ENCODE data around the gene FBXW11. TPM values are rescaled to one million over a fixed set of nuclear protein-coding genes. Genes with fewer than 3 reads are reported as not detected.

FBXW11 gene
- polyA plus RNA-seq, 1 donor (not counting 4 experiments of a cell fraction or from before 2014, with no cell fraction given), result 48.4 TPM

- no peak for FAIRE-seq
- Histone ChIP-seq H3K9me3 (ENCODE audit: control insufficient read depth, low read depth, low read length) (no peaks in the 10 kb centered on the region), H3K27me3 (ENCODE audit: control insufficient read depth, extremely low read depth, insufficient read depth, low read length) (no peaks in the 10 kb centered on the region), H3K4me1 (ENCODE audit: control insufficient read depth, extremely low read depth, insufficient read depth, low read length) (peaks cover 50% of the 10 kb centered on the region), H3K9ac (ENCODE audit: control insufficient read depth, extremely low read depth, insufficient read depth, low read length) (no peak overlapping the region), H3K4me3 (ENCODE audit: control insufficient read depth in 2 of 3, extremely low read depth in 1 of 3, insufficient read depth in 2 of 3, low read depth in 1 of 3, low read length in 3 of 3) (no peak overlapping the region), H3K9me1 (ENCODE audit: control insufficient read depth, extremely low read depth, insufficient read depth, low read length) (peaks cover 7% of the 10 kb centered on the region), H3K4me2 (ENCODE audit: control insufficient read depth, extremely low read depth, insufficient read depth, low read depth, low read length) (no peak overlapping the region), H3K79me2 (ENCODE audit: control insufficient read depth, insufficient read depth, low read length) (peaks cover 86% of the 10 kb centered on the region), H3K36me3 (ENCODE audit: control insufficient read depth in 2 of 2, extremely low read depth in 1 of 2, insufficient read depth in 2 of 2, low read length in 2 of 2) (peaks cover 0 to 4% of the 10 kb centered on the region in 2 experiments), H4K20me1 (ENCODE audit: control insufficient read depth, extremely low read depth, insufficient read depth, low read length) (peaks cover 9% of the 10 kb centered on the region), H2AFZ (ENCODE audit: control insufficient read depth, low read length) (no peak overlapping the region), H3K27ac (ENCODE audit: control insufficient read depth, insufficient read depth, low read length) (no peak overlapping the region)
- no peak for TF ChIP-seq EZH2 (IDR thresholded peaks at IDR 0.05; ENCODE audit: low read length)
- no peak for DNase-seq (ENCODE audit: low read depth, low spot score)
- dilution Hi-C loops (cut with MboI; ENCODE audit: extremely low pct_ligation_motif_present, low sequenced_read_pairs), result no loop called here
These were observed 50.7 kb downstream of the FBXW11 start for GRCh38 chr5:171955761-171956160.

- peak; percentile 30 for DNase-seq (ENCODE audit: low read depth, low spot score)
- Histone ChIP-seq H3K9me1 (ENCODE audit: control insufficient read depth, extremely low read depth, insufficient read depth, low read length) (peaks cover 7% of the 10 kb centered on the region), H3K27ac (ENCODE audit: control insufficient read depth, insufficient read depth, low read length) (peak overlapping the region; percentile 78), H3K4me1 (ENCODE audit: control insufficient read depth, extremely low read depth, insufficient read depth, low read length) (peaks cover 50% of the 10 kb centered on the region), H3K4me3 (ENCODE audit: control insufficient read depth in 2 of 3, extremely low read depth in 1 of 3, insufficient read depth in 2 of 3, low read depth in 1 of 3, low read length in 3 of 3) (peak overlapping the region in 1 of 3 experiments; percentile 66), H3K79me2 (ENCODE audit: control insufficient read depth, insufficient read depth, low read length) (peaks cover 88% of the 10 kb centered on the region), H3K9me3 (ENCODE audit: control insufficient read depth, low read depth, low read length) (no peaks in the 10 kb centered on the region), H3K36me3 (ENCODE audit: control insufficient read depth in 2 of 2, extremely low read depth in 1 of 2, insufficient read depth in 2 of 2, low read length in 2 of 2) (peaks cover 0 to 1% of the 10 kb centered on the region in 2 experiments), H2AFZ (ENCODE audit: control insufficient read depth, low read length) (no peak overlapping the region), H3K27me3 (ENCODE audit: control insufficient read depth, extremely low read depth, insufficient read depth, low read length) (no peaks in the 10 kb centered on the region), H3K4me2 (ENCODE audit: control insufficient read depth, extremely low read depth, insufficient read depth, low read depth, low read length) (peak overlapping the region; percentile 89), H3K9ac (ENCODE audit: control insufficient read depth, extremely low read depth, insufficient read depth, low read length) (no peak overlapping the region), H4K20me1 (ENCODE audit: control insufficient read depth, extremely low read depth, insufficient read depth, low read length) (peaks cover 9% of the 10 kb centered on the region)
- dilution Hi-C loops (cut with MboI; ENCODE audit: extremely low pct_ligation_motif_present, low sequenced_read_pairs), result no loop called here
- FAIRE-seq, result peak; percentile 23
- no peak for TF ChIP-seq EZH2 (IDR thresholded peaks at IDR 0.05; ENCODE audit: low read length)
These were observed 51.7 kb downstream of the FBXW11 start for GRCh38 chr5:171954721-171955120.

- peak overlapping the region in 1 of 3 experiments; percentile 66 for H3K4me3 ChIP-seq (ENCODE audit: control insufficient read depth in 2 of 3, extremely low read depth in 1 of 3, insufficient read depth in 2 of 3, low read depth in 1 of 3, low read length in 3 of 3)
- peak; percentile 30 for DNase-seq (ENCODE audit: low read depth, low spot score)
- peak overlapping the region; percentile 78 for H3K27ac ChIP-seq (ENCODE audit: control insufficient read depth, insufficient read depth, low read length)
- peak; percentile 65 for FAIRE-seq
- H2AFZ ChIP-seq (ENCODE audit: control insufficient read depth, low read length), result no peak overlapping the region
- no peaks in the 10 kb centered on the region for H3K9me3 ChIP-seq (ENCODE audit: control insufficient read depth, low read depth, low read length)
- H3K79me2 ChIP-seq (ENCODE audit: control insufficient read depth, insufficient read depth, low read length), result peaks cover 90% of the 10 kb centered on the region
- peaks cover 0 to 1% of the 10 kb centered on the region in 2 experiments for H3K36me3 ChIP-seq (ENCODE audit: control insufficient read depth in 2 of 2, extremely low read depth in 1 of 2, insufficient read depth in 2 of 2, low read length in 2 of 2)
- H3K4me2 ChIP-seq (ENCODE audit: control insufficient read depth, extremely low read depth, insufficient read depth, low read depth, low read length), result peak overlapping the region; percentile 89
- H3K9me1 ChIP-seq (ENCODE audit: control insufficient read depth, extremely low read depth, insufficient read depth, low read length), result peaks cover 7% of the 10 kb centered on the region
- TF ChIP-seq EZH2 (IDR thresholded peaks at IDR 0.05; ENCODE audit: low read length) (no peak), CTCF (optimal IDR thresholded peaks at IDR 0.05 in 1 of 3, IDR thresholded peaks at IDR 0.05 in 1 of 3, conservative IDR thresholded peaks at IDR 0.05 in 1 of 3; ENCODE audit: extremely low read depth in 1 of 3, insufficient read depth in 2 of 3, low read length in 3 of 3) (no peak)
- dilution Hi-C loops (cut with MboI; ENCODE audit: extremely low pct_ligation_motif_present, low sequenced_read_pairs), result no loop called here
- H4K20me1 ChIP-seq (ENCODE audit: control insufficient read depth, extremely low read depth, insufficient read depth, low read length), result peaks cover 9% of the 10 kb centered on the region
- H3K9ac ChIP-seq (ENCODE audit: control insufficient read depth, extremely low read depth, insufficient read depth, low read length), result peak overlapping the region; percentile 33
- H3K4me1 ChIP-seq (ENCODE audit: control insufficient read depth, extremely low read depth, insufficient read depth, low read length), result peaks cover 50% of the 10 kb centered on the region
- H3K27me3 ChIP-seq (ENCODE audit: control insufficient read depth, extremely low read depth, insufficient read depth, low read length), result no peaks in the 10 kb centered on the region
These were observed 52.4 kb downstream of the FBXW11 start for GRCh38 chr5:171953860-171954701.

Measured in keratinocyte (primary cell).